Measurements from ENCODE around the gene CINP. TPM values are rescaled to one million over a fixed set of nuclear protein-coding genes. Genes with fewer than 3 reads are reported as not detected.

Gene CINP
- total and polyA plus RNA-seq, 2 of the 13 experiments (the other 11 are each of a cell fraction or from before 2014, with no cell fraction given) = 32.8 to 42.8 TPM

- TF ChIP-seq, protein P1, sequence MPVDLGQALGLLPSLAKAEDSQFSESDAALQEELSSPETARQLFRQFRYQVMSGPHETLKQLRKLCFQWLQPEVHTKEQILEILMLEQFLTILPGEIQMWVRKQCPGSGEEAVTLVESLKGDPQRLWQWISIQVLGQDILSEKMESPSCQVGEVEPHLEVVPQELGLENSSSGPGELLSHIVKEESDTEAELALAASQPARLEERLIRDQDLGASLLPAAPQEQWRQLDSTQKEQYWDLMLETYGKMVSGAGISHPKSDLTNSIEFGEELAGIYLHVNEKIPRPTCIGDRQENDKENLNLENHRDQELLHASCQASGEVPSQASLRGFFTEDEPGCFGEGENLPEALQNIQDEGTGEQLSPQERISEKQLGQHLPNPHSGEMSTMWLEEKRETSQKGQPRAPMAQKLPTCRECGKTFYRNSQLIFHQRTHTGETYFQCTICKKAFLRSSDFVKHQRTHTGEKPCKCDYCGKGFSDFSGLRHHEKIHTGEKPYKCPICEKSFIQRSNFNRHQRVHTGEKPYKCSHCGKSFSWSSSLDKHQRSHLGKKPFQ (CRISPR knock-in tag; IDR thresholded peaks at IDR 0.05; ENCODE audit: insufficient replicate concordance) = peak; percentile 45
- TF ChIP-seq, protein P2, sequence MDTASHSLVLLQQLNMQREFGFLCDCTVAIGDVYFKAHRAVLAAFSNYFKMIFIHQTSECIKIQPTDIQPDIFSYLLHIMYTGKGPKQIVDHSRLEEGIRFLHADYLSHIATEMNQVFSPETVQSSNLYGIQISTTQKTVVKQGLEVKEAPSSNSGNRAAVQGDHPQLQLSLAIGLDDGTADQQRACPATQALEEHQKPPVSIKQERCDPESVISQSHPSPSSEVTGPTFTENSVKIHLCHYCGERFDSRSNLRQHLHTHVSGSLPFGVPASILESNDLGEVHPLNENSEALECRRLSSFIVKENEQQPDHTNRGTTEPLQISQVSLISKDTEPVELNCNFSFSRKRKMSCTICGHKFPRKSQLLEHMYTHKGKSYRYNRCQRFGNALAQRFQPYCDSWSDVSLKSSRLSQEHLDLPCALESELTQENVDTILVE (CRISPR knock-in tag; IDR thresholded peaks at IDR 0.05) = peak; percentile 68; the same call in 1 of the 2 replicates
- TF ChIP-seq ZNF670 (CRISPR knock-in tag; IDR thresholded peaks at IDR 0.05; ENCODE audit: borderline replicate concordance) (peak; percentile 72; the same call in 1 of the 2 replicates), ZNF772 (CRISPR knock-in tag; IDR thresholded peaks at IDR 0.05) (peak; percentile 41; the same call in 1 of the 2 replicates), ZBTB8A (CRISPR knock-in tag; IDR thresholded peaks at IDR 0.05; ENCODE audit: borderline replicate concordance, low read depth) (peak; percentile 74; the same call in 1 of the 2 replicates), ZFP36L1 (CRISPR knock-in tag; IDR thresholded peaks at IDR 0.05) (no peak), ZNF841 (CRISPR knock-in tag; IDR thresholded peaks at IDR 0.05; ENCODE audit: borderline replicate concordance) (no peak), ZNF383 (CRISPR knock-in tag; IDR thresholded peaks at IDR 0.05; ENCODE audit: borderline replicate concordance) (no peak; the same call in 1 of the 2 replicates), PRMT3 (CRISPR knock-in tag; IDR thresholded peaks at IDR 0.05; ENCODE audit: borderline replicate concordance, low read depth) (no peak), ZNF747 (CRISPR knock-in tag; IDR thresholded peaks at IDR 0.05; ENCODE audit: borderline replicate concordance) (no peak; the same call in 1 of the 2 replicates), TFE3 (CRISPR knock-in tag; IDR thresholded peaks at IDR 0.05) (no peak), ZNF160 (CRISPR knock-in tag; IDR thresholded peaks at IDR 0.05) (peak; percentile 71), NFIC (IDR thresholded peaks at IDR 0.05; ENCODE audit: low read length) (0 out of 2 replicates have a peak, but pooled peaks have one; percentile 15), ZNF674 (CRISPR knock-in tag; IDR thresholded peaks at IDR 0.05; ENCODE audit: low read depth) (no peak), ELF3 (CRISPR knock-in tag; IDR thresholded peaks at IDR 0.05) (peak; percentile 56), ZNF547 (CRISPR knock-in tag; IDR thresholded peaks at IDR 0.05) (peak; percentile 72; the same call in 1 of the 2 replicates), ZMYM3 (CRISPR knock-in tag; IDR thresholded peaks at IDR 0.05) (peak; percentile 77), SP2 (CRISPR knock-in tag; IDR thresholded peaks at IDR 0.05) (peak; percentile 69), ZNF232 (CRISPR knock-in tag; IDR thresholded peaks at IDR 0.05; ENCODE audit: borderline replicate concordance) (no peak), JDP2 (CRISPR knock-in tag; IDR thresholded peaks at IDR 0.05; ENCODE audit: borderline replicate concordance) (no peak), RELA (CRISPR knock-in tag; IDR thresholded peaks at IDR 0.05) (no peak), SAP130 (CRISPR knock-in tag; IDR thresholded peaks at IDR 0.05; ENCODE audit: low read depth) (peak; percentile 72)
- TF ChIP-seq, protein P3, sequence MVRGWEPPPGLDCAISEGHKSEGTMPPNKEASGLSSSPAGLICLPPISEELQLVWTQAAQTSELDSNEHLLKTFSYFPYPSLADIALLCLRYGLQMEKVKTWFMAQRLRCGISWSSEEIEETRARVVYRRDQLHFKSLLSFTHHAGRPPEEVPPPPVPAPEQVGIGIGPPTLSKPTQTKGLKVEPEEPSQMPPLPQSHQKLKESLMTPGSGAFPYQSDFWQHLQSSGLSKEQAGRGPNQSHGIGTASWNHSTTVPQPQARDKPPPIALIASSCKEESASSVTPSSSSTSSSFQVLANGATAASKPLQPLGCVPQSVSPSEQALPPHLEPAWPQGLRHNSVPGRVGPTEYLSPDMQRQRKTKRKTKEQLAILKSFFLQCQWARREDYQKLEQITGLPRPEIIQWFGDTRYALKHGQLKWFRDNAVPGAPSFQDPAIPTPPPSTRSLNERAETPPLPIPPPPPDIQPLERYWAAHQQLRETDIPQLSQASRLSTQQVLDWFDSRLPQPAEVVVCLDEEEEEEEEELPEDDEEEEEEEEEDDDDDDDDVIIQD (CRISPR knock-in tag; IDR thresholded peaks at IDR 0.05; ENCODE audit: low read depth) = no peak
Observed at GRCh38 chr14:102316743-102317563, 45.7 kb downstream of the CINP start (continued).
